Loucy (cell line): ENCODE results near the gene DIP2A.

ENCODE experiments used
- EZH2phosphoT487 ChIP-seq: fragments of 200-600 bp; IDR thresholded peaks from 2 replicates; pipeline ENCODE4 v1.6.1; 2018; ENCODE audit warnings: antibody characterized with exemption, mild to moderate bottlenecking, moderate library complexity, borderline replicate concordance
- TF ChIP-seq, protein P1 (sequence below): fragments of 200-600 bp; sonication (generic); conservative IDR thresholded peaks from 2 replicates; pipeline ENCODE4 v1.5.1; 2014; ENCODE audit warnings: mild to moderate bottlenecking, antibody characterized with exemption, low read length

DNA sequence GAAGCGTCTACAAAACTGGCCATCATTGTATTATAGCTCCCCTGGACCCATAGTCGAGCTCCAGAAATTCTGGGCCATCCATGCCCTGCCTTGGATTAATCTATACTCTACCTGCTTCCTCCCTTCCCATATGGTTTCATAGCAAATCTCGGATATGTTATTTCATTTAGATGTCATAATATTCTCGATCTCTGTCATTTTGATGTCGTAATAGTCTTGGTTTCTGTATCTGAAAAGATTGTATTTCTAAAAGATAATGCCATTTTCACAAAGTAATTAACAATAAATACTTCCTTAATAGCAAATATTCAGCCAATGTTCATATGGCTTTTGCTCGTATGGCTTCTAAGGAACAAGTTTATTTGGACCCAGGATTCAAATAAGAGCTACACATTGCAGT is 35.1 kb downstream of the DIP2A start:
- TF ChIP-seq, protein P1, sequence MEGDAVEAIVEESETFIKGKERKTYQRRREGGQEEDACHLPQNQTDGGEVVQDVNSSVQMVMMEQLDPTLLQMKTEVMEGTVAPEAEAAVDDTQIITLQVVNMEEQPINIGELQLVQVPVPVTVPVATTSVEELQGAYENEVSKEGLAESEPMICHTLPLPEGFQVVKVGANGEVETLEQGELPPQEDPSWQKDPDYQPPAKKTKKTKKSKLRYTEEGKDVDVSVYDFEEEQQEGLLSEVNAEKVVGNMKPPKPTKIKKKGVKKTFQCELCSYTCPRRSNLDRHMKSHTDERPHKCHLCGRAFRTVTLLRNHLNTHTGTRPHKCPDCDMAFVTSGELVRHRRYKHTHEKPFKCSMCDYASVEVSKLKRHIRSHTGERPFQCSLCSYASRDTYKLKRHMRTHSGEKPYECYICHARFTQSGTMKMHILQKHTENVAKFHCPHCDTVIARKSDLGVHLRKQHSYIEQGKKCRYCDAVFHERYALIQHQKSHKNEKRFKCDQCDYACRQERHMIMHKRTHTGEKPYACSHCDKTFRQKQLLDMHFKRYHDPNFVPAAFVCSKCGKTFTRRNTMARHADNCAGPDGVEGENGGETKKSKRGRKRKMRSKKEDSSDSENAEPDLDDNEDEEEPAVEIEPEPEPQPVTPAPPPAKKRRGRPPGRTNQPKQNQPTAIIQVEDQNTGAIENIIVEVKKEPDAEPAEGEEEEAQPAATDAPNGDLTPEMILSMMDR, result no peak
- no peak for TF ChIP-seq EZH2phosphoT487
